ENCODE measurements around the gene ADAMTS6.
"Not testable (repeated sequence)": the region's sequence is repeated elsewhere in the genome, so short reads cannot be mapped to it uniquely, and the experiment has no call there.

ADAMTS6 gene

GRCh38 chr5:65395526-65396155, 86.1 kb downstream of the ADAMTS6 start:
- no peak for DNase-seq (ENCODE audit: extremely low spot score)
- no peak for TF ChIP-seq ARNT (IDR thresholded peaks at IDR 0.05)
- TF ChIP-seq ZNF384 (IDR thresholded peaks at IDR 0.05): no peak
- no peak for TF ChIP-seq NFRKB (IDR thresholded peaks at IDR 0.05)
- no peak for TF ChIP-seq PKNOX1 (IDR thresholded peaks at IDR 0.05)
- TF ChIP-seq SP1 (IDR thresholded peaks at IDR 0.05): no peak
- no peak for TF ChIP-seq BHLHE40 (IDR thresholded peaks at IDR 0.05; ENCODE audit: borderline replicate concordance)
- no peak for TF ChIP-seq HDGF (IDR thresholded peaks at IDR 0.05; ENCODE audit: borderline replicate concordance)
- POLR2A ChIA-PET: no interaction called here
- CTCF ChIA-PET: no interaction called here

GRCh38 chr5:65394087-65394486, 87.6 kb downstream of the ADAMTS6 start:
- ChIA-PET CTCF (no interaction called here), POLR2A (no interaction called here)
- TF ChIP-seq SUZ12 (IDR thresholded peaks at IDR 0.05) (no peak), ELF4 (IDR thresholded peaks at IDR 0.05) (no peak), CTBP1 (IDR thresholded peaks at IDR 0.05; ENCODE audit: borderline replicate concordance) (no peak), SP1 (IDR thresholded peaks at IDR 0.05) (no peak), PKNOX1 (IDR thresholded peaks at IDR 0.05) (no peak), FOXM1 (IDR thresholded peaks at IDR 0.05; ENCODE audit: borderline replicate concordance) (no peak), L3MBTL2 (conservative IDR thresholded peaks at IDR 0.05) (no peak), LEF1 (IDR thresholded peaks at IDR 0.05; ENCODE audit: borderline replicate concordance) (no peak), FOXK2 (IDR thresholded peaks at IDR 0.05) (no peak), HDGF (IDR thresholded peaks at IDR 0.05; ENCODE audit: borderline replicate concordance) (no peak), BHLHE40 (IDR thresholded peaks at IDR 0.05; ENCODE audit: borderline replicate concordance) (no peak), NFRKB (IDR thresholded peaks at IDR 0.05) (no peak), ARNT (IDR thresholded peaks at IDR 0.05) (no peak), TARDBP (IDR thresholded peaks at IDR 0.05) (no peak), FOXA1 (IDR thresholded peaks at IDR 0.05) (no peak), ZNF384 (IDR thresholded peaks at IDR 0.05) (no peak)
- DNase-seq (ENCODE audit: extremely low spot score): no peak

- ChIA-PET CTCF (no interaction called here), POLR2A (no interaction called here)
- TF ChIP-seq CTBP1 (IDR thresholded peaks at IDR 0.05; ENCODE audit: borderline replicate concordance) (no peak), FOXM1 (IDR thresholded peaks at IDR 0.05; ENCODE audit: borderline replicate concordance) (no peak)
- no peak for DNase-seq (ENCODE audit: extremely low spot score)
Measured at GRCh38 chr5:65391591-65391990, 90.1 kb downstream of the ADAMTS6 start.

- no peak for DNase-seq (ENCODE audit: extremely low spot score)
- POLR2A ChIA-PET: no interaction called here
- CTCF ChIA-PET: no interaction called here
- no peak for TF ChIP-seq NFRKB (IDR thresholded peaks at IDR 0.05)
- no peak for TF ChIP-seq SUZ12 (IDR thresholded peaks at IDR 0.05)
- TF ChIP-seq ARNT (IDR thresholded peaks at IDR 0.05): no peak
- TF ChIP-seq TARDBP (IDR thresholded peaks at IDR 0.05): no peak
- no peak for TF ChIP-seq FOXM1 (IDR thresholded peaks at IDR 0.05; ENCODE audit: borderline replicate concordance)
- TF ChIP-seq FOXA1 (IDR thresholded peaks at IDR 0.05): no peak
- no peak for TF ChIP-seq ELF4 (IDR thresholded peaks at IDR 0.05)
Measured at GRCh38 chr5:65390208-65390607, 91.5 kb downstream of the ADAMTS6 start.

GRCh38 chr5:65383859-65384258, 97.9 kb downstream of the ADAMTS6 start:
- no peak for DNase-seq (ENCODE audit: extremely low spot score)
- ChIA-PET POLR2A (no interaction called here), CTCF (no interaction called here)
- TF ChIP-seq BHLHE40 (IDR thresholded peaks at IDR 0.05; ENCODE audit: borderline replicate concordance) (no peak), FOXM1 (IDR thresholded peaks at IDR 0.05; ENCODE audit: borderline replicate concordance) (no peak), ARNT (IDR thresholded peaks at IDR 0.05) (no peak), PKNOX1 (IDR thresholded peaks at IDR 0.05) (no peak), NFRKB (IDR thresholded peaks at IDR 0.05) (no peak)

- CTCF ChIA-PET: no interaction called here
- POLR2A ChIA-PET: no interaction called here
- DNase-seq (ENCODE audit: extremely low spot score): no peak
- TF ChIP-seq SUZ12 (IDR thresholded peaks at IDR 0.05) (no peak), CTBP1 (IDR thresholded peaks at IDR 0.05; ENCODE audit: borderline replicate concordance) (no peak), ZNF384 (IDR thresholded peaks at IDR 0.05) (no peak), FOXM1 (IDR thresholded peaks at IDR 0.05; ENCODE audit: borderline replicate concordance) (no peak), PKNOX1 (IDR thresholded peaks at IDR 0.05) (no peak), SP1 (IDR thresholded peaks at IDR 0.05) (no peak), ELF4 (IDR thresholded peaks at IDR 0.05) (no peak)
Measured at GRCh38 chr5:65382582-65382981, 99.1 kb downstream of the ADAMTS6 start.

GRCh38 chr5:65370505-65370904, 111.2 kb downstream of the ADAMTS6 start:
- POLR2A ChIA-PET; DNase-seq (ENCODE audit: extremely low spot score); CTCF ChIA-PET: not testable (repeated sequence)
